GM04503 (cell line): Measurements from ENCODE around the gene INSC.
A peak's percentile ranks its signal among the peaks of the same experiment; 100 is the strongest.

Experiments used
- DNase-seq: peaks from one replicate; pipeline ENCODE4 v3.0.0-alpha.2; 2012; ENCODE audit warnings: low read depth

INSC gene

DNA sequence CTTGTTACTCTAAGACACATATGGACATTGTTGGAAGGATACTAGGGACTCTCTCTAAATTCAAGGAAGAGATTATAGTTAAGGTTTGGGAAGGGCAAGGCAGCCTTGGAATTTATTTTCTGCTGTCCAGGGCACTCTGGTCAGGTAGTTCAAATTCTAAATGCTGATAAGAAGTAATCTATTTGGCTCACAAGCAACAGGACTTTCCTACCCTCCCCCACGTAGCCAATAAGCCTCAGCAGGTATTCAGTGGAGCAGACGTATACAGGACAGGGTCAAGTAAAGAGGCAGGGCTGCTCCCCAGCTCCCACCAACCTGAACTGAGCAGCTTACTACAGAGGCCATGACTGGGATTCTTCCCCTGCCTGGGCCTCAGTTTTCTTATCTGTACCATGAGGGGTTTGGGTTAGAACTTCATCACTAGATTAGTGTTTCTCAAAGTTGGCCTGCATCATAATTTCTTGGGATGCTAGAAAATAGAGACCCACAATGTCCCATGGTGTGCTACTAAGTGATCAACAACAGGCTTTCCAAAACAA is 6.1 kb upstream of the INSC start:
- DNase-seq: no peak

DNA sequence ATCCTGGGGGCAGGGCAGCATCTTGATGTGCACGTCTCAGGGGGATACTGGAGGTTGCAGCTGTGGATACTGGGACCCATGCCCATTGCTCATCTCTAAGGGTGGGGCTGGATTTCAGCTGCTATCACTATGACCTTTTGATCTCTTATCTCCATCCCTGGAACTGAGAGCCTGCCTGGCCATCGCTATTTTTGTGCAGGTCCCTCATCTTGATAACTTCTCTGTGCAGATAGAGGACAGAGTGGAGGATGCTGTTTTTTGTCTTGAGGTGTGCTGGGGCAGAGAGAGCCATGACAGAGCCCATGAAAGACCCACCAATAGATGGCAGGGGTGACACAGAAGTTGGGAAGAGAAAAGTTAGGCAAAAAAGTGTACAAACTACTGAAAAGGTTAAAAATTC is 5.1 kb upstream of the INSC start:
- DNase-seq: no peak

DNA sequence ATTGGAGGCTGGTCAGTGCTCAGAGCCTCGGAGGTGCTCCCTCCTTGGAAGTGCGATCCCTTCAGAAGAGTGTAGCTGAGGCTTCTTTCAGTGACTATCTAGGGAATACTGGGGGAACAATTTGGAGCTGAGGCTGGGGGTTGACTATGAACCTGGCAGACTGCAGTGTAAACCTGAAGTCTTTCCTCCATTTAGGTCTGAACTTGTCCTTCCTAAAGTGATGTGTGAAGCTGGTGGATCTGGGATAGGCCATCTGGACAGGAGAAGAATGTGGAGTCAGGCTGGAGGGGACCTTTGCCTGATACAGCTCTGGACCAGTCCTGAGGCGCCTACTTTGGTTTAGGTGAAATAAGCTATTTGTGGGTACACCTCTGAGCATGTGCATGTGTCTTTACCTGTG is 3.5 kb upstream of the INSC start:
- no peak for DNase-seq

DNA sequence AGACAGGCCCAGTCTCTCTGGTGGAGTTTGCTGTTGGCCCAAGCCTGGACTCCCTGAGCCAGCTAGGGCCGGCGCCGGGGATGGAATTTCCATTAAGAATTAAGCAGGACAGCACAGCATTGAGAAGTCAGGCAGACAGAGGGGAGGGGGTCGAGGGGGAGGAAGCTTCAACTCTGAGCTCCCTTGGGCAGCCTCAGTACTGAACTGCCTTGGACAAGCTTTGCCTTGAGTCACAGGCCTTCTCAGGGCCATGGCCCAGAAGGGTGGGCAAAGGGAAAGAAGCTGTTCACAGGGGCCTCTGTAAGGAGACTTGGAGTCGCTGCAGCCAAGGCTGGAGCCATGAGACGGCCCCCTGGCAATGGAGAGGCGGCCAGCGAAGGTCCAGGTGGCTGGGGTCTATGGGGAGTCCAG is 2.6 kb upstream of the INSC start:
- no peak for DNase-seq

DNA sequence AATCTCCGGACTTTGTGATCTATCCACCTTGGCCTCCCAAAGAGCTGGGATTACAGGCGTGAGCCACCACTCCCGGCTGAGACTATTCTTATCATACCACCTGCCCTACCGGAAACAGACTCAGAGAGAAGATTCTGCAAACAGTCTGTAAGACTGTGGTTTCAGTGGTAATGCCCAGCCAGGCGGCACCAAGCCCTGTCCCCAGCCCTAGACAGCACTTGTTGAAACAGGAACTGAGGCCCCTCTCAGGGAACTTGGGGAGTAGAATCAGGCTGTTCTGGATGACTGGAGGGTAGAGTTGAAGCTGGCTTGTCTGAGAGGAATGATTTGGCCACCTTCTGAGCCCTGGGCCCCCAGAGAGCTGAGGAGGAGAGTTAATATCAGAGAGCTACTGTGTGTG is 1.3 kb upstream of the INSC start:
- no peak for DNase-seq

DNA sequence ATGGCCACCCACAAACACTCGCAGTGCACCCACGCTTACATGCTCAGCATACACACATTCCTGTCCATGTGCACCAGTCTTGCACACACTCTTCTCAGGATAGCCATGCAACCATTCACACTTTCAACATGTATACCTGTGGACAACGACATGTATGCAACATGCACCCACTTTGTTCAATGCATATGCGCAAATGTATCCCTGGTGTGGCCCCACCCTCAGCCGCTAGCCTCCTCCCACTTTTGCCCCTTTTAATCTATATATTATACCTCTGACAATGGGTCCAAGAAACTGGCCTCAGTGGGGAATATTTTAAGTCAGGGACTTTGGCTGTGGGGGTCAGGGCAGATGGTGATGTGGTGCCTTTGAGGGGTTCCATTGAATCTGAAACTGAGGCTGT is 963 bp downstream of the INSC start:
- no peak for DNase-seq

- no peak for DNase-seq
These were observed 3.0 kb downstream of the INSC start for GRCh38 chr11:15117751-15118150.

DNA sequence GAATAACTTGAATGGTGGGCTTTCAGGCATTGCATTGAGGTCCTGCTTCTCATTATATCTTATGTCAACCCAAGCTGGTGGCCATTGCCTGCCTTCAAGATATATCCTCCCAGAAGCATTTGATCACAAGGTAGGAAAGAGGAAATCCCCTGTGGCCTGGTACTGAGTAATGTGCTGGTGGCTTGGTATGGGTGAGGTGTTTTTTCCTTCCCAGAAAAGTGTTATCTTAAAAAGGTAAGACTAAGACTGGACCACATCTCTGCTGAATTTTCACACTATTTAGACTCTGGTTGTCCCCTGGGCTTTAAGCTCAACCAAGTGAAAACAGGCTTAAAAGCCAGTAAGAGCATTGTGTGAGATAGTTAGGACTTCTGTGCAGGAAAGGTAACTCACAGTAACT is 3.7 kb downstream of the INSC start:
- no peak for DNase-seq

GRCh38 chr11:15119352-15119751 is 4.6 kb downstream of the INSC start:
- DNase-seq: no peak

DNA sequence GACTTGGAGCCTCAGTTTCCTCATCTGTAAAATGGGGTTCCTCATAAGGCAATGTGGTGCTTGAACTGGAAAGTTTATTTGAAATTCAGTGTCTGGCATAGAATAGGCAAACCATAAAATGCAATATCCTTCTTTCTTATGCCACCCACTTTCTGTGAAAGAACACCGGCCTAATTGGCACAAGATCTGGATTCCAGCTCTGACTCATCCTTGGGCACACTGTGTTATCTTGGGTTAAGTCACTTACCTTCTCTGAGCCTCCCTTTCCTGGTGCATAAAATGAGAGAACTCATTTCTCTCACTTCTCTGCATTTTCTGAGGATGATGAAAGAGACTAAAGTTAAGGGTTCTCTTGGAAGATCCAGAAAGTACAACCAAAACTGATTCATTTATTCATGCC is 5.1 kb downstream of the INSC start:
- no peak for DNase-seq

DNA sequence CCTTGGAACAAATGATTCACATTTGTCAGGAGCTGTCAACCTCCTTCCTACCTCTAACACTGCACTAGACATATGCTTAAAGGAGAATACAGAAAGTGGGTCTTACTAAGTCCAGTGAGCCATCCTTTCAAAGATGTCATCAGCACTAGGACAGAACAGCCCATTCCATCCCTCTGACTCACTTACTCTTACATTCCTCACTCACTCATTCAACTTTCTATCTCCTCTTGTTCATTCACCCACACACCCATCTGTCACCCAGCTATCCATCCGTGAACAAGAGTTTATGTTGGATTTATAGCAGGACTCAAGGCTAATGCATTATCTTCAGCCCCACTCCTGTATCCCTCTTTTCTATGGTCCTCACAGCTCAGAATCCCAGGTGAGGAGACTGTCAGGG is 9.1 kb downstream of the INSC start:
- DNase-seq: peak; percentile 61

DNA sequence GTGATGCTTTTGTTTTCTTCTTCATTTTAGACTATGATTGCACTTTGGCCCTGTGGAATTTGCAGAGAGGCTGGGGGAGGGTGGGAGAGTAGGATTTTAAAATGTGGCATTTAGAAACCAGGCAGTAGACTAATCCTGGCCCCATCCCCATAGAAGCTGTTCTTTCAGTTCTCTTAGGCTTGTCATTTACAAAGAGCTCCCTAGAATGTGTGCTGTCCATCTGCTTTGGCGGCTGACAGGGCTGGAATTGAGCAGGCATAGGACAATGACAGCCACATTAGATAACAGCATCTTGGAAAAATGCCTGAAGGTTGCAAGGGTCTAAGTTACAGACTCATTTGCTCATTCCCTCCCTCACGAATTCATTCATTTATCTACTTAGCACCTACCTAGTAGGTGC is 9.8 kb downstream of the INSC start:
- DNase-seq: no peak

DNA sequence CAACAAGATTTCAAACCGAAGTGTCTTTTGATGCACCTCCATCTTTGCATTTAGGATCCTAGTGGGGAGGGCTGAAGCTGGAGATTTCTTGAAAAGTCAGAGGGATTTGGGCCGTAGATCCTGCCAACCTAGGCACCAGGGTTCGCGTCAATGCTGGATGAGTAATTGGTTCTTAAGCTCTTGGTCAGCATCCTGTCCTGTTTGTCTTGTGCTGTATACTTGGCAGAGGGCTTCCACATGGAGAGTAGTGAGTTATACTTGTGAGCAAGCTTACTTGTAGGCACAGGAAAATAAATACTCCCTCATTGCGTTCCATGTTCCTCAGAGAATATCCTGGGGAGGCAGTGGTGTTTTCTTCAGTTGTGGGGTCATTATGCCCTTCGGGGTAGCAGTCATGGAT is 12.6 kb downstream of the INSC start:
- DNase-seq: peak; percentile 50

- DNase-seq: no peak
These were observed 13.9 kb downstream of the INSC start for GRCh38 chr11:15128621-15129020.

DNA sequence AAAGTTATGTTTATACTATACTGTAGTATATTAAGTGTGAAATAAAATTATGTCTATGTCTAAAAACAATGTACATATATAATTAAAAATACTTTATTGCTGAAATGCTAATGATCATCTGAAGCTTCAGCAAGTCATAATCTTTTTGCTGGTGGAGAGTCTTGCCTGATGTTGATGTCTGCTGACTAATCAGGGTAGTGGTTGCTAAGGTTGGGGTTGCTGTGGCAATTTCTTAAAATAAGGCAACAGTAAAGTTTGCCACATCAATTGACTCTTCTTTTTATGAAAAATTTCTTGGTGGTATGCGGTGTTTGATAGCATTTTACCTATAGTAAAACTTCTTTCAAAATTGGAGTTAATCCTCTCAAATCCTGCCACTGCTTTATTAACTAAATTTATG is 21.4 kb downstream of the INSC start:
- DNase-seq: no peak

DNA sequence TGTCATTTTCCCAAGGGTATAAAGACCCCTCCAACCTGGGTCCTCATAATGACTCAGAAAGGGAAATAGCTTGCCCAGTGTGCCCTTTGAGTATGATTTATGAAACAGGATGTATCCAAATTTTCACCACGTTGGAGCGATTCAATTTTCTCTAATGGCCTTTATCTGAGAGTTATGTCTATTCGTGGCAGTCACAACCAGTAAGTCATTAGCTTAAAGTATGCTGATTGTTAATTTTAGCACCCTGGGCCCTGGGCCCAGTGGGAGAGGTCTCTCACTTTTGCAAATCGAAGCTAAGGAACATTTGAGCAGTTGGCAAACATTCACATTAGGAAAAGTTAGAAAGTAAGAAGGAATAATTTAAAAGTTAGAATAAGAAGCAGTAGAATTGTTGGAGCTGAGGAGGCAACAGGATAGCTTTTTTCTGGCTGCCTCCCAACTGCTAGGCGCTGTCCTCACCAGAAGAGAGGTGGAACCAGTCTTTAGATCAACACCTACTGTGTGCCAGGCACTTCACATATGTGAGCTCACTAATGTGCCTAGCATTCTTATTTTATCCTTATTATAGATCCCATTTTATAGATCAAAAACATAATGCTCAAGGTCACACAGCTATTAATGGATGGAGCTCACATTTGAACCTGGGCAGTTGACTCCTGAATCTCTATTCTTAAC is 24.5 kb downstream of the INSC start:
- DNase-seq: no peak

DNA sequence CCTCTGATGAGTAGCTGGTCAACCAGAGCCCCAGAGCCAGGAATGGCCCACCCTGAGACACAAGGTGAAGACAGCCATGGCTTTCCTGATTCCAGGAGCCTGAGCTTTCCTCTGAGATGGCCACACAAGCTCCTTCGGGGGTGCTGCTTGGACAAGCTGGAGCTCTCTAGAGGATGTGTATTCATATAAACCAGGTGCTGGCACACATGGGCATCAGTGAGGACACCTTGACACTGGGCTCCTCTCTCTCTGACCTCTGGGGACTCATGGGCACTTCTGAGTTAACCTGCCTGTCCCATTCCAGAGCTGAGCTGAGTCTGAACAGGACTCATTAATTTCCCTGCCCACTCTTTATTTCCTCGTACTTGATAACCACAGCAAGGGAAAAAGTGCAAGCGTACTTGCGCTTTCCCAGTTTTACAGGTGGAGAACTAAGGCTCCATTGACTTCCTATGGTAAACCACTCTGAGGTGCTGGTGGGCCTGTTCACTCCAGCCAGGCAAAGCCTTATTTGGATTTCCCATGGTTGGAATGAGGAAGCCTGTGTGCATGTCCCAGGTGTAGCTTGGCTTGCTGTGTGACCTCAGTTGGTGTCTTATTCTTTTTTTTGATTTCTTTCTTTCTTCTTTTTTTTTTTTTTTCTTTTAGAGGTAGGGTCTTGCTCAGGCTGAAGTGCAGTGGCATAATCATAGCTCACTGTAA is 25.4 kb downstream of the INSC start:
- no peak for DNase-seq

DNA sequence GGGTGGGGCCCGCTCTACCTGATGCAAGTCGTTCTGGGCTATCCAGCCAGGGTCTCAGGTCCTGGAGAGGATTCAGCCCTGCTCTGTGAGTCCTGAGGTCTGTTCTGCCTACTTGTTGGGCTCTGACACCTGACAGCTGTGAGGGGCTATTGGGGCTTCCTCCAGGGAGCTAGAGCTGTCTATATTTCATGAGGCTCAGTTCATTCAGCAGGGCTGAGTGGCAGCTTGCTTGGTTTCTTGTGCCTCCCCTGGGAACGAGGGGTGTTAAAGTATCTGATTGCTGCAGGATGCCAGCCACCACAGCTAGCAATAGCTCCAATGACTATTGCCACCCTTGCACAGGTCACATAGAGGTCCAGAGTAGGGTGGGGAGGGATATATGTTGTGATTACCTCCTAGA is 26.7 kb downstream of the INSC start:
- DNase-seq: no peak

GRCh38 chr11:15142838-15143237 is 28.1 kb downstream of the INSC start:
- no peak for DNase-seq

GRCh38 chr11:15143855-15144254 is 29.1 kb downstream of the INSC start:
- no peak for DNase-seq

GRCh38 chr11:15144347-15144746 is 29.6 kb downstream of the INSC start:
- no peak for DNase-seq

DNA sequence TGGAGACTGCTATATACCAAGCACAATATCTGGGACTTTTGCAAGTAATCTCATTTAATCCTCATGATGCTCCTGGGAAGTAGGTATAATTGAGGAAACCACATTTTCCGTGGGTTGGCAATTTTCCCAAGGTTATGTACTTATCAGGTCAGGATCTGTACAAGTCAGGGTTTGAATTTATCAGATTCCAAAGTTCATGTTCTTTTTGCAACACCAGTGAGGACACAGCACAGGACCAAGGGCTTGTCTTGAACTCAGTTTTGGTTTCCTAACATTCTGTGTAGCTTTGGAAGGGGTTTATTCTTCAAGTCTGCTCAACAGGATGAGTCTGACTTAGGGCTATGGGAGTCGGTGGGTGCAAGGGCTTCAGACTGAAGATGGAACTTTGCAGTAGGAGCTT is 30.4 kb downstream of the INSC start:
- no peak for DNase-seq

- DNase-seq: no peak
These were observed 30.9 kb downstream of the INSC start for GRCh38 chr11:15145615-15146014.
